Right lobe of liver (tissue), 6 donors: ENCODE results near the gene SFT2D3. TPM values are rescaled to one million over a fixed set of nuclear protein-coding genes. Genes with fewer than 3 reads are reported as not detected.

Source experiments
- ATAC-seq, 4 donors: fragments of 200-7000 bp; cut with Tn5 transposase; one replicate each; pipeline ENCODE4 v1.9.1; 2020; ENCODE audit warnings: mild to moderate bottlenecking in 4 of 4, moderate library complexity in 4 of 4
- DNase-seq, 3 donors: peaks; one replicate each; pipeline ENCODE4 v3.0.0-alpha.2; 2020
- H3K27ac ChIP-seq, 3 donors: fragments of 200-600 bp; one replicate each; pipeline ENCODE4 v1.8.0; 2022
- H3K27me3 ChIP-seq, 2 donors: fragments of 200-600 bp; one replicate each; pipeline ENCODE4 v1.8.0; 2022
- H3K36me3 ChIP-seq, 4 donors: fragments of 200-600 bp; sonication (generic) in 1 of 4; one replicate each; pipeline versions ENCODE4 v1.5.1 to v1.8.0; 2017 to 2022; ENCODE audit warnings: control low read depth in 1 of 4
- H3K4me1 ChIP-seq, 4 donors: fragments of 200-600 bp; sonication (generic) in 1 of 4; one replicate each; pipeline versions ENCODE4 v1.5.1 to v1.8.0; 2017 to 2022; ENCODE audit warnings: control low read depth in 1 of 4
- H3K4me3 ChIP-seq, 3 donors: fragments of 200-600 bp; one replicate each; pipeline ENCODE4 v1.8.0; 2022
- H3K9me3 ChIP-seq, 4 donors: fragments of 200-600 bp; sonication (generic) in 1 of 4; one replicate each; pipeline versions ENCODE4 v1.5.1 to v1.8.0; 2017 to 2022; ENCODE audit warnings: control low read depth in 1 of 4
- POLR2A ChIP-seq: fragments of 450-650 bp; IDR thresholded peaks from one replicate; pipeline ENCODE4 v1.6.1; 2017; ENCODE audit warnings: antibody characterized with exemption, mild to moderate bottlenecking
- WGBS: methylation state at CpG from one replicate; pipeline ENCODE4 v1.1.6; 2018; ENCODE audit warnings: low coverage, low lambda C conversion rate; ENCODE audit not compliant: insufficient coverage; ENCODE audit errors: missing lambda C conversion rate; 5-methylcytosine and 5-hydroxymethylcytosine counted together
- intact Hi-C, 2 donors: fragments of 100-400 bp; cut with DNase I; formaldehyde crosslinking; loops; one replicate each; pipeline versions ENCODE4 v1.11.2 to v1.14.1; 2022
- total RNA-seq, 6 experiments: library from RNA; depleted of rRNA in 2 of 6; stranded (reverse); fragments of >200 nt in 2 of 6; fragmentation: NEBNext Ultra II Directional in 3 of 6; extraction: Animal tissue kit (Norgen Biotek cat#: 25700) in 3 of 6; gene quantifications; one replicate each; pipeline versions ENCODE4 v1.1.0 to v1.2.4, GENCODE V29; 2016 to 2023
- TF ChIP-seq, protein P1 (sequence below), 4 donors: fragments of 200-600 bp in 3 of 4; fragments of 450-650 bp in 1 of 4; IDR thresholded peaks; one replicate each; pipeline versions ENCODE4 v1.5.1 to v1.8.0; 2016 to 2022; ENCODE audit warnings: antibody characterized with exemption in 4 of 4, mild to moderate bottlenecking in 2 of 4
- donor health status: DM: no; HTN: yes; CAD: no.
- donor health status: DM: no; HTN: no; CAD: no.
- donor health status: DM: no; HTN: no; CAD: no.
- donor health status: DM: no; HTN: yes; CAD: no.
- donor health status: DM: no; HTN: yes; CAD: no.

SFT2D3 gene
- total RNA-seq, 6 experiments from 2014 or later: 1.6 to 4.7 (median 3.4) TPM

- Histone ChIP-seq H3K36me3 (no peaks in the 10 kb centered on the region), H3K27ac (peak overlapping the region in 2 of 3 donors; percentile 3 to 70), H3K4me1 (peaks cover 0 to 6% (median 0%) of the 10 kb centered on the region in 4 donors), H3K27me3 (no peaks in the 10 kb centered on the region), H3K4me3 (no peak overlapping the region), H3K9me3 (no peaks in the 10 kb centered on the region)
- WGBS: 60% methylated on average over 4 of the region's 20 CpGs
- DNase-seq: no peak
- TF ChIP-seq, protein P1, sequence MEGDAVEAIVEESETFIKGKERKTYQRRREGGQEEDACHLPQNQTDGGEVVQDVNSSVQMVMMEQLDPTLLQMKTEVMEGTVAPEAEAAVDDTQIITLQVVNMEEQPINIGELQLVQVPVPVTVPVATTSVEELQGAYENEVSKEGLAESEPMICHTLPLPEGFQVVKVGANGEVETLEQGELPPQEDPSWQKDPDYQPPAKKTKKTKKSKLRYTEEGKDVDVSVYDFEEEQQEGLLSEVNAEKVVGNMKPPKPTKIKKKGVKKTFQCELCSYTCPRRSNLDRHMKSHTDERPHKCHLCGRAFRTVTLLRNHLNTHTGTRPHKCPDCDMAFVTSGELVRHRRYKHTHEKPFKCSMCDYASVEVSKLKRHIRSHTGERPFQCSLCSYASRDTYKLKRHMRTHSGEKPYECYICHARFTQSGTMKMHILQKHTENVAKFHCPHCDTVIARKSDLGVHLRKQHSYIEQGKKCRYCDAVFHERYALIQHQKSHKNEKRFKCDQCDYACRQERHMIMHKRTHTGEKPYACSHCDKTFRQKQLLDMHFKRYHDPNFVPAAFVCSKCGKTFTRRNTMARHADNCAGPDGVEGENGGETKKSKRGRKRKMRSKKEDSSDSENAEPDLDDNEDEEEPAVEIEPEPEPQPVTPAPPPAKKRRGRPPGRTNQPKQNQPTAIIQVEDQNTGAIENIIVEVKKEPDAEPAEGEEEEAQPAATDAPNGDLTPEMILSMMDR (IDR thresholded peaks at IDR 0.05): no peak
- TF ChIP-seq POLR2A: no peak
- intact Hi-C loops: no loop called here
- ATAC-seq: no peak
These were observed 28.7 kb upstream of the SFT2D3 start for GRCh38 chr2:127672341-127673224.

DNA sequence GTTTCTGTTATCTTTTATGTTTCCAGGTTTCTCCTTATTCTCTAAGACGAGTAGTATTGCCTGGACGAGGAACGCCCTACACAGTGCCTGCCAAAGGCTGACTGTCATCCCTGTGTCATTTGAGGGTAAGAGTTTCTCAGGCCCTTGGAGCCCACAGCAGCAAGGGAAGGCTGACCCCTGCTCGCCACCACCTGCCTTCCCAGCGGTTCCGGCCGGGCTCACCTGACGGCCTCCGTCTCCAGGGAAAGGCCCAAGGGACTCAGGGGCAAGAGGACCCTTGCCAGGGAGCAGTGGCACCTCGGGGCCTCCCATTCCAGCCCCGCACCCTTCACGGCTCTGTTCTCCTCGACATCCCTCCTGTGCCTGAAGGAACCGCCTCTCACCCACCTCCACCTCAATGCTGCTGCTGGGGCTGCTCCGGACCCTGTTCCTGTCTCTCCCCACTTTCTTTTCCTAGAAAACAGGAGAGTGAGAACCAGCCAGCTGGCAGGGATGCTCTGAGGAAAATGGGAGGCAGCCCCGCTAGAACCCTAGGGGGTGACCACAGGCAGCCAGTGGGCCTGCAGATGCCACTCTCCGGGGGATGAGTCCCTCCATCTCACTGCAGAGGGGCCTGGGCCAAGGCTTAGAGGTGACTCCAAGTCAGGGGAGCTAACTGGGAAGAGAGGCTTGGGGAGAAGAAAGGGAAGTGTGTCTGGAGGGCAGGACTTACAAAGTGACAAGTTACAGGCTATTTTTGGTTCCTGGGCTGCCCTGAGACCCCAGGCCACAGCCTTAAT lies 27.8 kb upstream of the SFT2D3 start:
- TF ChIP-seq, protein P1 (IDR thresholded peaks at IDR 0.05): no peak
- TF ChIP-seq POLR2A: no peak
- peak overlapping the region; percentile 69 to 79 (median 70) for H3K4me3 ChIP-seq
- intact Hi-C loops: no loop called here
- peak in 2 of 4 donors; percentile 2 to 3 for ATAC-seq
- H3K27ac ChIP-seq: peak overlapping the region in 2 of 3 donors; percentile 22 to 70
- H3K36me3 ChIP-seq: no peaks in the 10 kb centered on the region
- 74% methylated on average over 10 of the region's 17 CpGs for WGBS
- peaks cover 0 to 6% (median 0%) of the 10 kb centered on the region in 4 donors for H3K4me1 ChIP-seq
- DNase-seq: no peak
- H3K27me3 ChIP-seq: no peaks in the 10 kb centered on the region
- H3K9me3 ChIP-seq: no peaks in the 10 kb centered on the region

DNA sequence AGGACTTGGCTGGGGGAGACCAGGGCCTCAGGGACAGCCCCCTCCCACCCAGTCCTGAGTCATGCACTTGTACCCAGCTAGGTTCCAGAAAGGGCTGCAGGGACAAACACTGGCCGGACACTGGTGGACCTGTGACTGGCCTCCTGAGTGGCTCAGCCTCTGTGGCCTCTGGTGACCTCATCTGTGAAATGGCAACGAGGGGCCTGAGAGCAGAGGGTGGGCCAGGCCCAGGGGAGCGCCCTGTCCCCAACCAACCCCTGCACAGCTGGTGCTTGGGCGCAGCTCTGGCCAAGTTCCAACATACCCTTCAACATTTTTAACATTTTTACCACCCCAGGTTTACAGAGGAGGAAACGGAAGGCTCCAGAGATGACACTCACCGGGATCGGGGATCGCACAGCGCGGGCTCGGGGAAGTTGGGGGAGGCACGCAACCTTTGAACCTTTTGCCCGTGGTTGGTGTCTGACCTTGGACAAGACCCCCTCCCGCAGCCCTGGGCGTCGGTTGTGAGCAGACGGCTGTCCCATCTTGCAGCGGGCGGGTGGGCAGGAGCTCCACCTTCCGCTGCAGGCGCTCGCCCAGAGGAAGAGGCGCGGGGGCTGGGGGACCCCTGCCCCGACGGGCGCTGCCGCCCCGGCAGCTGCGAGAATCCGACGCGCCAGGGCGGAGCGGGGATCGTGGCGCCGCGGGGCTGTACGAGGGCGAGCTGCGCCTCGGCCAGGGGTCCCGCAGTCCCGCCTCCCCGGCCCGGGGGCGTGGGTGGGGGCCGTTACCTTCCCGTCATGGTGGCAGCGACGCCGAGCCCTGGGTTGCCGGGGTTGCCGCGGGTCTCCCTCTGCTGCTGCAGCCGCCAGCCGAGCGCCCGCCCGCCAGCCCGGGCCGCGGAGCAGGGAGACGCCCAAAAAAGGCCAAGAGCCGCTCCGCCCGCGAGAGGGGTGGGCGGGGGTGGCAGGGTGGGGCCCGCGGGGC lies 26.8 kb upstream of the SFT2D3 start:
- no peaks in the 10 kb centered on the region for H3K36me3 ChIP-seq
- H3K4me1 ChIP-seq: peaks cover 0 to 6% (median 0%) of the 10 kb centered on the region in 4 donors
- H3K27me3 ChIP-seq: no peaks in the 10 kb centered on the region
- 9% methylated on average over 22 of the region's 72 CpGs for WGBS
- H3K27ac ChIP-seq: peak overlapping the region; percentile 34 to 70 (median 47)
- peak overlapping the region; percentile 69 to 79 (median 70) for H3K4me3 ChIP-seq
- no peaks in the 10 kb centered on the region for H3K9me3 ChIP-seq
- TF ChIP-seq, protein P1 (IDR thresholded peaks at IDR 0.05): no peak
- no peak for TF ChIP-seq POLR2A
- ATAC-seq: peak; percentile 51 to 59 (median 56)
- DNase-seq: peak in 1 of 3 donors; percentile 42
- intact Hi-C loops: no loop called here
